ENCODE measurements around the gene TCEAL1.
A peak's percentile ranks its signal among the peaks of the same experiment; 100 is the strongest.
"Not testable (repeated sequence)": the region's sequence is repeated elsewhere in the genome, so short reads cannot be mapped to it uniquely, and the experiment has no call there.

TCEAL1 gene

GRCh38 chrX:103637604-103638338 is 9.0 kb downstream of the TCEAL1 start:
- DNase-seq = no peak

GRCh38 chrX:103638479-103639346 is 9.9 kb downstream of the TCEAL1 start:
- peak; percentile 74 for DNase-seq

GRCh38 chrX:103640401-103641155 is 11.8 kb downstream of the TCEAL1 start:
- DNase-seq = no peak

- no peak for DNase-seq
Observed at GRCh38 chrX:103644125-103644524, 15.3 kb downstream of the TCEAL1 start.

- no peak for DNase-seq
Observed at GRCh38 chrX:103647630-103648029, 18.9 kb downstream of the TCEAL1 start.

GRCh38 chrX:103651151-103651773 is 22.5 kb downstream of the TCEAL1 start:
- no peak for DNase-seq

- not testable (repeated sequence) for DNase-seq
Observed at GRCh38 chrX:103655230-103656000, 26.6 kb downstream of the TCEAL1 start.

GRCh38 chrX:103656617-103657016 is 27.8 kb downstream of the TCEAL1 start:
- no peak for DNase-seq

GRCh38 chrX:103657066-103657465 is 28.3 kb downstream of the TCEAL1 start:
- DNase-seq = not testable (repeated sequence)

- DNase-seq = no peak
Observed at GRCh38 chrX:103658681-103659433, 30.1 kb downstream of the TCEAL1 start.

- DNase-seq = not testable (repeated sequence)
Observed at GRCh38 chrX:103659460-103659859, 30.7 kb downstream of the TCEAL1 start.

GRCh38 chrX:103663981-103664762 is 35.4 kb downstream of the TCEAL1 start:
- peak; percentile 55 for DNase-seq

GRCh38 chrX:103666202-103667107 is 37.7 kb downstream of the TCEAL1 start:
- no peak for DNase-seq

- no peak for DNase-seq
Observed at GRCh38 chrX:103669745-103670144, 41.0 kb downstream of the TCEAL1 start.

- no peak for DNase-seq
Observed at GRCh38 chrX:103674531-103675454, 46.0 kb downstream of the TCEAL1 start.

GRCh38 chrX:103678199-103678993 is 49.6 kb downstream of the TCEAL1 start:
- DNase-seq = no peak

All from NCI-H2227 treated with DMSO at 0.1 percent for 48 hours (cell line).